WTC11 (cell line): Measurements from ENCODE around the gene CLEC3B. TPM values are rescaled to one million over a fixed set of nuclear protein-coding genes. Genes with fewer than 3 reads are reported as not detected.

Experiments
- ATAC-seq: fragments of 200-7000 bp; cut with Tn5 transposase; 2 replicates; pipeline ENCODE4 v1.10.0; 2021; ENCODE audit warnings: mild to moderate bottlenecking, moderate library complexity
- CTCF ChIA-PET: fragments of 300-600 bp; sonication (Branson Sonifier 250); formaldehyde crosslinking; loops from one replicate; lab custom pipeline; 2021; ENCODE audit warnings: antibody characterized with exemption; lab: Charles Lee
- POLR2A ChIA-PET: fragments of 350-600 bp; sonication (Branson Sonifier 250); formaldehyde crosslinking; loops from one replicate; lab custom pipeline; 2021; ENCODE audit warnings: antibody characterized with exemption; lab: Charles Lee
- DNase-seq: peaks from one replicate; pipeline ENCODE4 v3.0.0; 2021; ENCODE audit warnings: low spot score
- H3K27ac Mint-ChIP-seq: 2 replicates; pipeline ENCODE4 v1.8.0; 2021; ENCODE audit warnings: mixed read lengths
- H3K27me3 Mint-ChIP-seq: 2 replicates; pipeline ENCODE4 v1.8.0; 2021; ENCODE audit warnings: low read depth, mild to moderate bottlenecking, moderate library complexity, mixed read lengths
- H3K36me3 Mint-ChIP-seq: 2 replicates; pipeline ENCODE4 v1.8.0; 2021; ENCODE audit warnings: mixed read lengths
- H3K4me1 Mint-ChIP-seq: 2 replicates; pipeline ENCODE4 v1.8.0; 2022; ENCODE audit warnings: mixed read lengths
- H3K4me3 Mint-ChIP-seq: 2 replicates; pipeline ENCODE4 v1.8.0; 2021; ENCODE audit warnings: mild to moderate bottlenecking, moderate library complexity, mixed read lengths
- H3K9me3 Mint-ChIP-seq: 2 replicates; pipeline ENCODE4 v1.8.0; 2021; ENCODE audit warnings: mixed read lengths
- CBFB ChIP-seq: sonication (generic); formaldehyde crosslinking; IDR thresholded peaks from 2 replicates; pipeline ENCODE4 v1.8.1; 2022; ENCODE audit warnings: mild to moderate bottlenecking, low read depth, missing genetic modification reagents
- FOXJ3 ChIP-seq: sonication (generic); formaldehyde crosslinking; IDR thresholded peaks from 2 replicates; pipeline ENCODE4 v1.9.0; 2021; ENCODE audit warnings: missing genetic modification reagents, mild to moderate bottlenecking, borderline replicate concordance
- IRF2 ChIP-seq: sonication (generic); formaldehyde crosslinking; IDR thresholded peaks from 2 replicates; pipeline ENCODE4 v1.8.0; 2022; ENCODE audit warnings: low read depth, missing genetic modification reagents, borderline replicate concordance
- NFYB ChIP-seq: sonication (generic); formaldehyde crosslinking; conservative IDR thresholded peaks from 2 replicates; pipeline ENCODE4 v1.8.0; 2022; ENCODE audit warnings: low read depth, missing genetic modification reagents
- SMAD3 ChIP-seq: sonication (generic); formaldehyde crosslinking; IDR thresholded peaks from 2 replicates; pipeline ENCODE4 v1.8.0; 2022; ENCODE audit warnings: missing genetic modification reagents, mild to moderate bottlenecking, borderline replicate concordance
- TEAD1 ChIP-seq: sonication (generic); formaldehyde crosslinking; IDR thresholded peaks from 2 replicates; pipeline ENCODE4 v1.8.0; 2022; ENCODE audit warnings: mild to moderate bottlenecking, missing genetic modification reagents
- ZNF423 ChIP-seq: fragments of 250-450 bp; sonication (Bioruptor Pico); IDR thresholded peaks from 2 replicates; pipeline ENCODE4 v2.1.2; 2022; ENCODE audit warnings: mild to moderate bottlenecking, moderate library complexity
- ZNF671 ChIP-seq: fragments of 250-450 bp; sonication (Bioruptor Pico); IDR thresholded peaks from 2 replicates; pipeline ENCODE4 v1.8.0; 2021; ENCODE audit warnings: mild to moderate bottlenecking
- total RNA-seq: library from RNA; stranded (reverse); gene quantifications from 3 replicates; pipeline ENCODE4 v1.2.3, GENCODE V29; 2021
- TF ChIP-seq, protein P1 (sequence below): sonication (generic); formaldehyde crosslinking; IDR thresholded peaks from 2 replicates; pipeline ENCODE4 v1.8.0; 2023; ENCODE audit warnings: missing genetic modification reagents, mild to moderate bottlenecking, borderline replicate concordance
- TF ChIP-seq, protein P2 (sequence below): sonication (generic); formaldehyde crosslinking; conservative IDR thresholded peaks from 2 replicates; pipeline ENCODE4 v1.8.1; 2023; ENCODE audit warnings: mild to moderate bottlenecking, low read depth, missing genetic modification reagents, moderate library complexity
- TF ChIP-seq, protein P3 (sequence below): sonication (generic); formaldehyde crosslinking; IDR thresholded peaks from 2 replicates; pipeline ENCODE4 v1.8.0; 2022; ENCODE audit warnings: mild to moderate bottlenecking, missing genetic modification reagents
- TF ChIP-seq, protein P4 (sequence below): sonication (generic); formaldehyde crosslinking; IDR thresholded peaks from 2 replicates; pipeline ENCODE4 v1.8.0; 2022; ENCODE audit warnings: missing genetic modification reagents
- TF ChIP-seq, protein P5 (sequence below): fragments of 250-450 bp; sonication (Bioruptor Pico); IDR thresholded peaks from 2 replicates; pipeline ENCODE4 v1.9.0; 2021; ENCODE audit warnings: mild to moderate bottlenecking
- TF ChIP-seq, protein P6 (sequence below): fragments of 200-600 bp; IDR thresholded peaks from 2 replicates; pipeline ENCODE4 v1.8.0; 2022; ENCODE audit warnings: antibody characterized with exemption
- TF ChIP-seq, protein P7 (sequence below): sonication (generic); formaldehyde crosslinking; IDR thresholded peaks from 2 replicates; pipeline ENCODE4 v1.8.1; 2022; ENCODE audit warnings: missing genetic modification reagents, borderline replicate concordance

CLEC3B gene
- total RNA-seq, 1 experiment from 2014 or later: 0.81 TPM

DNA sequence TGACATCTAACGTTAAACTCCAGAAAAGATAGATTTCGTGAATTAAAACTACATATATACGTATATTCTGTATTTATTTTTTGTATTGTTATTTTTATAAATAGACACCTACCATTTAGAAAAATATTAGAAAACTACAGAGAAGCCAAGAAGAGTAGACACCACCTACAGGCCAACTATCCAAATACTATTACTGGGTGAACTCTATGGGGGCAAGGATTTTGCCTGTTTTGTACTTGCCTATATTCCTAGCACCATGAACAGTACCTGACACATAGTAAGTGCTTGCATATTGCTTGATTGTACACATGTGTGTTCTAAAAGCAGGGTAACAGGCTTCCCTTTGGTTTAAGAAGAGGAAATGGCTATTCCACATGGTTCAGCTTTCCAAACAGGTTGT is 24.4 kb upstream of the CLEC3B start (continued):
- TF ChIP-seq, protein P1, sequence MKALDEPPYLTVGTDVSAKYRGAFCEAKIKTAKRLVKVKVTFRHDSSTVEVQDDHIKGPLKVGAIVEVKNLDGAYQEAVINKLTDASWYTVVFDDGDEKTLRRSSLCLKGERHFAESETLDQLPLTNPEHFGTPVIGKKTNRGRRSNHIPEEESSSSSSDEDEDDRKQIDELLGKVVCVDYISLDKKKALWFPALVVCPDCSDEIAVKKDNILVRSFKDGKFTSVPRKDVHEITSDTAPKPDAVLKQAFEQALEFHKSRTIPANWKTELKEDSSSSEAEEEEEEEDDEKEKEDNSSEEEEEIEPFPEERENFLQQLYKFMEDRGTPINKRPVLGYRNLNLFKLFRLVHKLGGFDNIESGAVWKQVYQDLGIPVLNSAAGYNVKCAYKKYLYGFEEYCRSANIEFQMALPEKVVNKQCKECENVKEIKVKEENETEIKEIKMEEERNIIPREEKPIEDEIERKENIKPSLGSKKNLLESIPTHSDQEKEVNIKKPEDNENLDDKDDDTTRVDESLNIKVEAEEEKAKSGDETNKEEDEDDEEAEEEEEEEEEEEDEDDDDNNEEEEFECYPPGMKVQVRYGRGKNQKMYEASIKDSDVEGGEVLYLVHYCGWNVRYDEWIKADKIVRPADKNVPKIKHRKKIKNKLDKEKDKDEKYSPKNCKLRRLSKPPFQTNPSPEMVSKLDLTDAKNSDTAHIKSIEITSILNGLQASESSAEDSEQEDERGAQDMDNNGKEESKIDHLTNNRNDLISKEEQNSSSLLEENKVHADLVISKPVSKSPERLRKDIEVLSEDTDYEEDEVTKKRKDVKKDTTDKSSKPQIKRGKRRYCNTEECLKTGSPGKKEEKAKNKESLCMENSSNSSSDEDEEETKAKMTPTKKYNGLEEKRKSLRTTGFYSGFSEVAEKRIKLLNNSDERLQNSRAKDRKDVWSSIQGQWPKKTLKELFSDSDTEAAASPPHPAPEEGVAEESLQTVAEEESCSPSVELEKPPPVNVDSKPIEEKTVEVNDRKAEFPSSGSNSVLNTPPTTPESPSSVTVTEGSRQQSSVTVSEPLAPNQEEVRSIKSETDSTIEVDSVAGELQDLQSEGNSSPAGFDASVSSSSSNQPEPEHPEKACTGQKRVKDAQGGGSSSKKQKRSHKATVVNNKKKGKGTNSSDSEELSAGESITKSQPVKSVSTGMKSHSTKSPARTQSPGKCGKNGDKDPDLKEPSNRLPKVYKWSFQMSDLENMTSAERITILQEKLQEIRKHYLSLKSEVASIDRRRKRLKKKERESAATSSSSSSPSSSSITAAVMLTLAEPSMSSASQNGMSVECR (CRISPR knock-in tag): no peak
- TF ChIP-seq, protein P2, sequence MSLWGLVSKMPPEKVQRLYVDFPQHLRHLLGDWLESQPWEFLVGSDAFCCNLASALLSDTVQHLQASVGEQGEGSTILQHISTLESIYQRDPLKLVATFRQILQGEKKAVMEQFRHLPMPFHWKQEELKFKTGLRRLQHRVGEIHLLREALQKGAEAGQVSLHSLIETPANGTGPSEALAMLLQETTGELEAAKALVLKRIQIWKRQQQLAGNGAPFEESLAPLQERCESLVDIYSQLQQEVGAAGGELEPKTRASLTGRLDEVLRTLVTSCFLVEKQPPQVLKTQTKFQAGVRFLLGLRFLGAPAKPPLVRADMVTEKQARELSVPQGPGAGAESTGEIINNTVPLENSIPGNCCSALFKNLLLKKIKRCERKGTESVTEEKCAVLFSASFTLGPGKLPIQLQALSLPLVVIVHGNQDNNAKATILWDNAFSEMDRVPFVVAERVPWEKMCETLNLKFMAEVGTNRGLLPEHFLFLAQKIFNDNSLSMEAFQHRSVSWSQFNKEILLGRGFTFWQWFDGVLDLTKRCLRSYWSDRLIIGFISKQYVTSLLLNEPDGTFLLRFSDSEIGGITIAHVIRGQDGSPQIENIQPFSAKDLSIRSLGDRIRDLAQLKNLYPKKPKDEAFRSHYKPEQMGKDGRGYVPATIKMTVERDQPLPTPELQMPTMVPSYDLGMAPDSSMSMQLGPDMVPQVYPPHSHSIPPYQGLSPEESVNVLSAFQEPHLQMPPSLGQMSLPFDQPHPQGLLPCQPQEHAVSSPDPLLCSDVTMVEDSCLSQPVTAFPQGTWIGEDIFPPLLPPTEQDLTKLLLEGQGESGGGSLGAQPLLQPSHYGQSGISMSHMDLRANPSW (CRISPR knock-in tag): no peak
- TF ChIP-seq, protein P3, sequence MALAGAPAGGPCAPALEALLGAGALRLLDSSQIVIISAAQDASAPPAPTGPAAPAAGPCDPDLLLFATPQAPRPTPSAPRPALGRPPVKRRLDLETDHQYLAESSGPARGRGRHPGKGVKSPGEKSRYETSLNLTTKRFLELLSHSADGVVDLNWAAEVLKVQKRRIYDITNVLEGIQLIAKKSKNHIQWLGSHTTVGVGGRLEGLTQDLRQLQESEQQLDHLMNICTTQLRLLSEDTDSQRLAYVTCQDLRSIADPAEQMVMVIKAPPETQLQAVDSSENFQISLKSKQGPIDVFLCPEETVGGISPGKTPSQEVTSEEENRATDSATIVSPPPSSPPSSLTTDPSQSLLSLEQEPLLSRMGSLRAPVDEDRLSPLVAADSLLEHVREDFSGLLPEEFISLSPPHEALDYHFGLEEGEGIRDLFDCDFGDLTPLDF (CRISPR knock-in tag): no peak

DNA sequence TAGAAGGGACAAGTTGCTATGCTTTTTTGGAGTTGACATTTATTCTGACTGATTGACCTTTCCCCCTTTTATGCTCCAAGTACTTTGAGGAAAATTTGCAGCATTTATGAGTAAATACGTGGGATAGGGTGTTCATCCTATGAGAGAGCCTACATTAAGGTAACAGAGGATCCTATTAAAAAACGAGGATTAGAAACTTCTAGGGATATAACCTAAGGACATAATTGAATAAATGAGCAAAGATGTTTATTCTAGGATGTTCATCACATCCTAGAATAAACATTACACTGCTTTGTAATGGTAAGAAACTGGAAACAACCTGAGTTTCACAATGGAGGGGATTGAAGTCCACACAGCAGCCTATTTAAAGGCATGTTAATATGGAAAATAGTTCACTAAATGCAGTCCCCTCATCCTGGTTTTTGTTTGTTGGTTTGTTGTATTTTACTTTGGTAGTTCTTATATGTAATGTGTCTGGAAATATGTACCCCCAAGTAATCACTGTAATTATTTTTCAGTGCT is 23.9 kb upstream of the CLEC3B start:
- Mint-ChIP-seq H3K27me3 (no peaks in the 10 kb centered on the region), H3K4me1 (no peaks in the 10 kb centered on the region), H3K9me3 (peaks cover 26% of the 10 kb centered on the region), H3K27ac (no peak overlapping the region), H3K36me3 (peaks cover 81% of the 10 kb centered on the region), H3K4me3 (no peak overlapping the region)
- ChIA-PET POLR2A (no interaction called here), CTCF (interaction anchor here (2.4 kb wide), 1 partner anchor 10 kb away, joined by 8 read pairs; no protein-coding TSS in a partner anchor)
- ATAC-seq (no peak), DNase-seq (no peak)
- TF ChIP-seq ZNF423 (no peak), CBFB (no peak), NFYB (CRISPR knock-in tag) (no peak), TEAD1 (CRISPR knock-in tag) (no peak), ZNF671 (CRISPR knock-in tag) (no peak), IRF2 (no peak), FOXJ3 (CRISPR knock-in tag) (no peak), SMAD3 (no peak)
- TF ChIP-seq, protein P4, sequence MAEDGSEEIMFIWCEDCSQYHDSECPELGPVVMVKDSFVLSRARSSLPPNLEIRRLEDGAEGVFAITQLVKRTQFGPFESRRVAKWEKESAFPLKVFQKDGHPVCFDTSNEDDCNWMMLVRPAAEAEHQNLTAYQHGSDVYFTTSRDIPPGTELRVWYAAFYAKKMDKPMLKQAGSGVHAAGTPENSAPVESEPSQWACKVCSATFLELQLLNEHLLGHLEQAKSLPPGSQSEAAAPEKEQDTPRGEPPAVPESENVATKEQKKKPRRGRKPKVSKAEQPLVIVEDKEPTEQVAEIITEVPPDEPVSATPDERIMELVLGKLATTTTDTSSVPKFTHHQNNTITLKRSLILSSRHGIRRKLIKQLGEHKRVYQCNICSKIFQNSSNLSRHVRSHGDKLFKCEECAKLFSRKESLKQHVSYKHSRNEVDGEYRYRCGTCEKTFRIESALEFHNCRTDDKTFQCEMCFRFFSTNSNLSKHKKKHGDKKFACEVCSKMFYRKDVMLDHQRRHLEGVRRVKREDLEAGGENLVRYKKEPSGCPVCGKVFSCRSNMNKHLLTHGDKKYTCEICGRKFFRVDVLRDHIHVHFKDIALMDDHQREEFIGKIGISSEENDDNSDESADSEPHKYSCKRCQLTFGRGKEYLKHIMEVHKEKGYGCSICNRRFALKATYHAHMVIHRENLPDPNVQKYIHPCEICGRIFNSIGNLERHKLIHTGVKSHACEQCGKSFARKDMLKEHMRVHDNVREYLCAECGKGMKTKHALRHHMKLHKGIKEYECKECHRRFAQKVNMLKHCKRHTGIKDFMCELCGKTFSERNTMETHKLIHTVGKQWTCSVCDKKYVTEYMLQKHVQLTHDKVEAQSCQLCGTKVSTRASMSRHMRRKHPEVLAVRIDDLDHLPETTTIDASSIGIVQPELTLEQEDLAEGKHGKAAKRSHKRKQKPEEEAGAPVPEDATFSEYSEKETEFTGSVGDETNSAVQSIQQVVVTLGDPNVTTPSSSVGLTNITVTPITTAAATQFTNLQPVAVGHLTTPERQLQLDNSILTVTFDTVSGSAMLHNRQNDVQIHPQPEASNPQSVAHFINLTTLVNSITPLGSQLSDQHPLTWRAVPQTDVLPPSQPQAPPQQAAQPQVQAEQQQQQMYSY (CRISPR knock-in tag): no peak
- TF ChIP-seq, protein P5, sequence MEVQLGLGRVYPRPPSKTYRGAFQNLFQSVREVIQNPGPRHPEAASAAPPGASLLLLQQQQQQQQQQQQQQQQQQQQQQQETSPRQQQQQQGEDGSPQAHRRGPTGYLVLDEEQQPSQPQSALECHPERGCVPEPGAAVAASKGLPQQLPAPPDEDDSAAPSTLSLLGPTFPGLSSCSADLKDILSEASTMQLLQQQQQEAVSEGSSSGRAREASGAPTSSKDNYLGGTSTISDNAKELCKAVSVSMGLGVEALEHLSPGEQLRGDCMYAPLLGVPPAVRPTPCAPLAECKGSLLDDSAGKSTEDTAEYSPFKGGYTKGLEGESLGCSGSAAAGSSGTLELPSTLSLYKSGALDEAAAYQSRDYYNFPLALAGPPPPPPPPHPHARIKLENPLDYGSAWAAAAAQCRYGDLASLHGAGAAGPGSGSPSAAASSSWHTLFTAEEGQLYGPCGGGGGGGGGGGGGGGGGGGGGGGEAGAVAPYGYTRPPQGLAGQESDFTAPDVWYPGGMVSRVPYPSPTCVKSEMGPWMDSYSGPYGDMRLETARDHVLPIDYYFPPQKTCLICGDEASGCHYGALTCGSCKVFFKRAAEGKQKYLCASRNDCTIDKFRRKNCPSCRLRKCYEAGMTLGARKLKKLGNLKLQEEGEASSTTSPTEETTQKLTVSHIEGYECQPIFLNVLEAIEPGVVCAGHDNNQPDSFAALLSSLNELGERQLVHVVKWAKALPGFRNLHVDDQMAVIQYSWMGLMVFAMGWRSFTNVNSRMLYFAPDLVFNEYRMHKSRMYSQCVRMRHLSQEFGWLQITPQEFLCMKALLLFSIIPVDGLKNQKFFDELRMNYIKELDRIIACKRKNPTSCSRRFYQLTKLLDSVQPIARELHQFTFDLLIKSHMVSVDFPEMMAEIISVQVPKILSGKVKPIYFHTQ (CRISPR knock-in tag): no peak
- TF ChIP-seq, protein P6, sequence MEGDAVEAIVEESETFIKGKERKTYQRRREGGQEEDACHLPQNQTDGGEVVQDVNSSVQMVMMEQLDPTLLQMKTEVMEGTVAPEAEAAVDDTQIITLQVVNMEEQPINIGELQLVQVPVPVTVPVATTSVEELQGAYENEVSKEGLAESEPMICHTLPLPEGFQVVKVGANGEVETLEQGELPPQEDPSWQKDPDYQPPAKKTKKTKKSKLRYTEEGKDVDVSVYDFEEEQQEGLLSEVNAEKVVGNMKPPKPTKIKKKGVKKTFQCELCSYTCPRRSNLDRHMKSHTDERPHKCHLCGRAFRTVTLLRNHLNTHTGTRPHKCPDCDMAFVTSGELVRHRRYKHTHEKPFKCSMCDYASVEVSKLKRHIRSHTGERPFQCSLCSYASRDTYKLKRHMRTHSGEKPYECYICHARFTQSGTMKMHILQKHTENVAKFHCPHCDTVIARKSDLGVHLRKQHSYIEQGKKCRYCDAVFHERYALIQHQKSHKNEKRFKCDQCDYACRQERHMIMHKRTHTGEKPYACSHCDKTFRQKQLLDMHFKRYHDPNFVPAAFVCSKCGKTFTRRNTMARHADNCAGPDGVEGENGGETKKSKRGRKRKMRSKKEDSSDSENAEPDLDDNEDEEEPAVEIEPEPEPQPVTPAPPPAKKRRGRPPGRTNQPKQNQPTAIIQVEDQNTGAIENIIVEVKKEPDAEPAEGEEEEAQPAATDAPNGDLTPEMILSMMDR: no peak
- TF ChIP-seq, protein P7, sequence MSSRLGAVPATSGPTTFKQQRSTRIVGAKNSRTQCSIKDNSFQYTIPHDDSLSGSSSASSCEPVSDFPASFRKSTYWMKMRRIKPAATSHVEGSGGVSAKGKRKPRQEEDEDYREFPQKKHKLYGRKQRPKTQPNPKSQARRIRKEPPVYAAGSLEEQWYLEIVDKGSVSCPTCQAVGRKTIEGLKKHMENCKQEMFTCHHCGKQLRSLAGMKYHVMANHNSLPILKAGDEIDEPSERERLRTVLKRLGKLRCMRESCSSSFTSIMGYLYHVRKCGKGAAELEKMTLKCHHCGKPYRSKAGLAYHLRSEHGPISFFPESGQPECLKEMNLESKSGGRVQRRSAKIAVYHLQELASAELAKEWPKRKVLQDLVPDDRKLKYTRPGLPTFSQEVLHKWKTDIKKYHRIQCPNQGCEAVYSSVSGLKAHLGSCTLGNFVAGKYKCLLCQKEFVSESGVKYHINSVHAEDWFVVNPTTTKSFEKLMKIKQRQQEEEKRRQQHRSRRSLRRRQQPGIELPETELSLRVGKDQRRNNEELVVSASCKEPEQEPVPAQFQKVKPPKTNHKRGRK: no peak
